Spleen (tissue), 11 donors: ENCODE results near the gene SLC1A7. TPM values are rescaled to one million over a fixed set of nuclear protein-coding genes. Genes with fewer than 3 reads are reported as not detected.

ENCODE experiments used
- DNase-seq: peaks from one replicate; pipeline ENCODE4 v3.0.0-alpha.2; 2020
- H3K27ac ChIP-seq, 8 donors: fragments of 200-600 bp; sonication (generic) in 7 of 8; 1 replicate in 4 of 8; 2 replicates in 4 of 8; pipeline versions ENCODE4 v1.5.0 to v1.8.0; 2016 to 2021; ENCODE audit warnings: inconsistent platforms in 4 of 8, mild to moderate bottlenecking in 4 of 8, moderate library complexity in 1 of 8
- H3K27me3 ChIP-seq, 7 donors: fragments of 200-600 bp; sonication (generic) in 6 of 7; replicated peaks in 1 of 7; 1 replicate in 4 of 7; 2 replicates in 3 of 7; pipeline versions ENCODE4 v1.5.0 to v1.8.0; 2016 to 2021; ENCODE audit warnings: inconsistent platforms in 3 of 7, mild to moderate bottlenecking in 1 of 7
- H3K36me3 ChIP-seq, 6 donors: fragments of 200-600 bp; sonication (generic) in 5 of 6; 1 replicate in 4 of 6; 2 replicates in 2 of 6; pipeline versions ENCODE4 v1.5.0 to v1.8.0; 2016 to 2021; ENCODE audit warnings: inconsistent platforms in 2 of 6
- H3K4me1 ChIP-seq, 6 donors: fragments of 200-600 bp; sonication (generic) in 5 of 6; 1 replicate in 3 of 6; 2 replicates in 3 of 6; pipeline versions ENCODE4 v1.5.0 to v1.8.0; 2016 to 2021; ENCODE audit warnings: inconsistent platforms in 3 of 6
- H3K4me3 ChIP-seq, 8 donors: fragments of 200-600 bp; sonication (generic) in 7 of 8; 1 replicate in 4 of 8; 2 replicates in 4 of 8; pipeline versions ENCODE4 v1.5.0 to v1.8.0; 2016 to 2021; ENCODE audit warnings: inconsistent platforms in 4 of 8, mild to moderate bottlenecking in 4 of 8, moderate library complexity in 2 of 8
- H3K9me3 ChIP-seq, 8 donors: fragments of 200-600 bp; sonication (generic) in 7 of 8; 1 replicate in 4 of 8; 2 replicates in 4 of 8; pipeline versions ENCODE4 v1.5.0 to v1.8.0; 2016 to 2021; ENCODE audit warnings: inconsistent platforms in 4 of 8
- CTCF ChIP-seq, 11 experiments: fragments of 200-600 bp in 7 of 11; fragments of 450-650 bp in 4 of 11; sonication (generic) in 4 of 11; IDR thresholded peaks in 8 of 11; conservative IDR thresholded peaks in 3 of 11; 1 replicate in 7 of 11; 2 replicates in 4 of 11; pipeline versions ENCODE4 v1.4.0 to v1.8.0; 2016 to 2021; ENCODE audit warnings: antibody characterized with exemption in 11 of 11, inconsistent platforms in 4 of 11, mild to moderate bottlenecking in 1 of 11
- POLR2A ChIP-seq, 3 donors: fragments of 450-650 bp; IDR thresholded peaks; one replicate each; pipeline ENCODE4 v1.5.1; 2017; ENCODE audit warnings: antibody characterized with exemption in 3 of 3, mild to moderate bottlenecking in 1 of 3
- POLR2AphosphoS5 ChIP-seq, 3 donors: sonication (generic); formaldehyde crosslinking; IDR thresholded peaks; one replicate each; pipeline ENCODE4 v1.5.1; 2017; ENCODE audit warnings: antibody characterized with exemption in 3 of 3
- WGBS, 5 donors: extraction: QIAGEN DNeasy Blood & Tissue Kit in 3 of 5; methylation state at CpG; one replicate each; pipeline versions ENCODE4 v1.1.5 to v1.1.7; 2013 to 2018; 5-methylcytosine and 5-hydroxymethylcytosine counted together
- intact Hi-C: fragments of 100-400 bp; cut with DNase I; formaldehyde crosslinking; loops from one replicate; pipeline ENCODE4 v1.15.0; 2023; ENCODE audit warnings: low total_unique reads
- polyA plus RNA-seq, 3 donors: library from polyadenylated mRNA; stranded (reverse); fragments of 200-250 nt; gene quantifications; one replicate each; pipeline ENCODE4 v1.2.1, GENCODE V29; 2013
- total RNA-seq, 7 donors: library from RNA; depleted of rRNA in 3 of 7; stranded (reverse); fragments of >200 nt in 3 of 7; fragmentation: NEBNext Ultra II Directional in 4 of 7; extraction: Animal tissue kit (Norgen Biotek cat#: 25700) in 4 of 7; gene quantifications; one replicate each; pipeline versions ENCODE4 v1.1.0 to v1.2.1, GENCODE V29; 2016 to 2021
- donor health status: healthy with polysubstance abuse.
- donor health status: DM: no; HTN: no; CAD: no; lungs with moderate emphysema.
- donor health status: DM: no; HTN: no; CAD: no.
- donor health status: Bipolar disorder and iron deficiency.
- donor health status: healthy.
- donor health status: DM: no; HTN: no; CAD: no.
- donor health status: DM: yes; HTN: yes; CAD: no.

Gene SLC1A7
- total and polyA plus RNA-seq, 10 donors: 0.02 to 0.19 (median 0.08) TPM; not detected in 6

- intact Hi-C loops: no loop called here
- TF ChIP-seq POLR2AphosphoS5 (IDR thresholded peaks at IDR 0.05): no peak
- no peak for TF ChIP-seq POLR2A (IDR thresholded peaks at IDR 0.05)
- 75 to 94% (median 79%) methylated on average over 2 of the region's 2 CpGs for WGBS, 5 donors
- Histone ChIP-seq H3K4me3 (no peak overlapping the region), H3K9me3 (peaks cover 0 to 7% (median 0%) of the 10 kb centered on the region in 8 donors), H3K36me3 (no peaks in the 10 kb centered on the region), H3K27ac (no peak overlapping the region), H3K4me1 (peaks cover 0 to 5% (median 0%) of the 10 kb centered on the region in 6 donors), H3K27me3 (peaks cover 0 to 29% (median 0%) of the 10 kb centered on the region in 7 donors)
- DNase-seq: no peak
These were observed 30.1 kb downstream of the SLC1A7 start for GRCh38 chr1:53112271-53112774.

- no peaks in the 10 kb centered on the region for H3K36me3 ChIP-seq
- no peak overlapping the region for H3K4me3 ChIP-seq
- intact Hi-C loops: no loop called here
- DNase-seq: no peak
- WGBS, 5 donors: 70 to 86% (median 72%) methylated on average over 5 of the region's 5 CpGs
- peaks cover 0 to 5% (median 0%) of the 10 kb centered on the region in 6 donors for H3K4me1 ChIP-seq
- H3K27ac ChIP-seq: no peak overlapping the region
- H3K27me3 ChIP-seq: peaks cover 0 to 27% (median 0%) of the 10 kb centered on the region in 7 donors
- TF ChIP-seq POLR2A (IDR thresholded peaks at IDR 0.05) (no peak), POLR2AphosphoS5 (IDR thresholded peaks at IDR 0.05) (no peak), CTCF (IDR thresholded peaks at IDR 0.05 in 8 of 11, conservative IDR thresholded peaks at IDR 0.05 in 3 of 11) (no peak)
- H3K9me3 ChIP-seq: peaks cover 0 to 7% (median 0%) of the 10 kb centered on the region in 8 donors
These were observed 30.7 kb downstream of the SLC1A7 start for GRCh38 chr1:53111693-53112092.

- no peak for TF ChIP-seq POLR2AphosphoS5 (IDR thresholded peaks at IDR 0.05)
- no peak for TF ChIP-seq POLR2A (IDR thresholded peaks at IDR 0.05)
- no peak for TF ChIP-seq CTCF (IDR thresholded peaks at IDR 0.05 in 8 of 11, conservative IDR thresholded peaks at IDR 0.05 in 3 of 11)
- Histone ChIP-seq H3K9me3 (peaks cover 0 to 7% (median 0%) of the 10 kb centered on the region in 8 donors), H3K4me1 (peaks cover 0 to 5% (median 0%) of the 10 kb centered on the region in 6 donors), H3K4me3 (no peak overlapping the region), H3K27ac (no peak overlapping the region), H3K27me3 (peaks cover 0 to 25% (median 0%) of the 10 kb centered on the region in 7 donors), H3K36me3 (no peaks in the 10 kb centered on the region)
- no peak for DNase-seq
- 60 to 67% (median 63%) methylated on average over 10 of the region's 10 CpGs for WGBS, 5 donors
- intact Hi-C loops: no loop called here
These were observed 31.3 kb downstream of the SLC1A7 start for GRCh38 chr1:53111073-53111556.

GRCh38 chr1:53110370-53111072 is 31.9 kb downstream of the SLC1A7 start:
- no peaks in the 10 kb centered on the region for H3K36me3 ChIP-seq
- H3K27ac ChIP-seq: no peak overlapping the region
- 47 to 67% (median 57%) methylated on average over 16 to 18 of the region's 18 CpGs for WGBS, 5 donors
- no peak overlapping the region for H3K4me3 ChIP-seq
- TF ChIP-seq CTCF (IDR thresholded peaks at IDR 0.05 in 8 of 11, conservative IDR thresholded peaks at IDR 0.05 in 3 of 11): no peak
- TF ChIP-seq POLR2AphosphoS5 (IDR thresholded peaks at IDR 0.05): no peak
- TF ChIP-seq POLR2A (IDR thresholded peaks at IDR 0.05): no peak
- H3K4me1 ChIP-seq: peaks cover 0 to 5% (median 0%) of the 10 kb centered on the region in 6 donors
- intact Hi-C loops: no loop called here
- no peak for DNase-seq
- peaks cover 0 to 28% (median 0%) of the 10 kb centered on the region in 7 donors for H3K27me3 ChIP-seq
- peaks cover 0 to 7% (median 0%) of the 10 kb centered on the region in 8 donors for H3K9me3 ChIP-seq
